SU-DHL-6 (cell line): ENCODE results near the gene GSC2.

ENCODE experiments used
- EZH2phosphoT487 ChIP-seq: fragments of 200-600 bp; sonication (generic), shearing (Covaris generic); conservative IDR thresholded peaks from 2 replicates; pipeline ENCODE4 v1.6.1; 2018; ENCODE audit warnings: mild to moderate bottlenecking, antibody characterized with exemption, low read length, moderate library complexity, mixed read lengths
- TF ChIP-seq, protein P1 (sequence below): fragments of 200-600 bp; sonication (generic); IDR thresholded peaks from one replicate; pipeline ENCODE4 v1.5.1; 2017; ENCODE audit warnings: antibody characterized with exemption, mild to moderate bottlenecking, low read length, moderate library complexity; ENCODE audit not compliant: insufficient read depth, poor library complexity, severe bottlenecking

- TF ChIP-seq, protein P1, sequence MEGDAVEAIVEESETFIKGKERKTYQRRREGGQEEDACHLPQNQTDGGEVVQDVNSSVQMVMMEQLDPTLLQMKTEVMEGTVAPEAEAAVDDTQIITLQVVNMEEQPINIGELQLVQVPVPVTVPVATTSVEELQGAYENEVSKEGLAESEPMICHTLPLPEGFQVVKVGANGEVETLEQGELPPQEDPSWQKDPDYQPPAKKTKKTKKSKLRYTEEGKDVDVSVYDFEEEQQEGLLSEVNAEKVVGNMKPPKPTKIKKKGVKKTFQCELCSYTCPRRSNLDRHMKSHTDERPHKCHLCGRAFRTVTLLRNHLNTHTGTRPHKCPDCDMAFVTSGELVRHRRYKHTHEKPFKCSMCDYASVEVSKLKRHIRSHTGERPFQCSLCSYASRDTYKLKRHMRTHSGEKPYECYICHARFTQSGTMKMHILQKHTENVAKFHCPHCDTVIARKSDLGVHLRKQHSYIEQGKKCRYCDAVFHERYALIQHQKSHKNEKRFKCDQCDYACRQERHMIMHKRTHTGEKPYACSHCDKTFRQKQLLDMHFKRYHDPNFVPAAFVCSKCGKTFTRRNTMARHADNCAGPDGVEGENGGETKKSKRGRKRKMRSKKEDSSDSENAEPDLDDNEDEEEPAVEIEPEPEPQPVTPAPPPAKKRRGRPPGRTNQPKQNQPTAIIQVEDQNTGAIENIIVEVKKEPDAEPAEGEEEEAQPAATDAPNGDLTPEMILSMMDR, result no peak
- TF ChIP-seq EZH2phosphoT487, result no peak
These were observed 10.1 kb downstream of the GSC2 start for GRCh38 chr22:19139974-19140373.
